ENCODE measurements around the gene CYP11A1.

DNA sequence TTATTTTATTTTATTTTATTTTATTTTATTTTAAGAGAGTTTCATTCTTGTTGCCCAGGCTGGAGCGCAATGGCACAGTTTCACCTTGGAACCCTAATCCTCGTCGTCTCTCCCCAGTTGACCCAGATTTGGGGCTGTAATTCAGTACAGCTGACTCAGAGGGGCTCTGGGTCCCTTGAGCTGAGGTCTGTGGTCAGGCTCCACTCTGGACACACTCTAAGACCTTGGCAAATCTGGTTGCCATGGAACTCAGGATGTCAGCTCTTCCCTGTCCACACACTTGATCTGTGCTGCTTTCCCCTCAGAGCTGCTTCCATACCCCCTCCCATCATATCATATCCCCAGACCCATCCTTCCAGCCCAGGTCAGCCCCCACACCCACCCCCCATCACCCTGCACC lies 675 bp upstream of the CYP11A1 start:
- TF ChIP-seq POLR2A (IDR thresholded peaks at IDR 0.05; ENCODE audit: low read depth, low read length): no peak
- TF ChIP-seq POLR2AphosphoS5 (IDR thresholded peaks at IDR 0.05; ENCODE audit: low read depth, low read length): no peak
- no peak for TF ChIP-seq TAF1 (IDR thresholded peaks at IDR 0.05; ENCODE audit: borderline replicate concordance, low read depth, low read length)

Measured in GM12892 (cell line).